ENCODE results near the gene LRRTM4.

- TF ChIP-seq CTCF (IDR thresholded peaks at IDR 0.05) (no peak), USF1 (IDR thresholded peaks at IDR 0.05; ENCODE audit: borderline replicate concordance, low read depth) (no peak), SMC3 (IDR thresholded peaks at IDR 0.05; ENCODE audit: low read depth, low read length) (no peak), EP300 (IDR thresholded peaks at IDR 0.05; ENCODE audit: borderline replicate concordance in 1 of 2, low read depth in 1 of 2, low read length in 1 of 2) (no peak)
- TF ChIP-seq, protein P1, sequence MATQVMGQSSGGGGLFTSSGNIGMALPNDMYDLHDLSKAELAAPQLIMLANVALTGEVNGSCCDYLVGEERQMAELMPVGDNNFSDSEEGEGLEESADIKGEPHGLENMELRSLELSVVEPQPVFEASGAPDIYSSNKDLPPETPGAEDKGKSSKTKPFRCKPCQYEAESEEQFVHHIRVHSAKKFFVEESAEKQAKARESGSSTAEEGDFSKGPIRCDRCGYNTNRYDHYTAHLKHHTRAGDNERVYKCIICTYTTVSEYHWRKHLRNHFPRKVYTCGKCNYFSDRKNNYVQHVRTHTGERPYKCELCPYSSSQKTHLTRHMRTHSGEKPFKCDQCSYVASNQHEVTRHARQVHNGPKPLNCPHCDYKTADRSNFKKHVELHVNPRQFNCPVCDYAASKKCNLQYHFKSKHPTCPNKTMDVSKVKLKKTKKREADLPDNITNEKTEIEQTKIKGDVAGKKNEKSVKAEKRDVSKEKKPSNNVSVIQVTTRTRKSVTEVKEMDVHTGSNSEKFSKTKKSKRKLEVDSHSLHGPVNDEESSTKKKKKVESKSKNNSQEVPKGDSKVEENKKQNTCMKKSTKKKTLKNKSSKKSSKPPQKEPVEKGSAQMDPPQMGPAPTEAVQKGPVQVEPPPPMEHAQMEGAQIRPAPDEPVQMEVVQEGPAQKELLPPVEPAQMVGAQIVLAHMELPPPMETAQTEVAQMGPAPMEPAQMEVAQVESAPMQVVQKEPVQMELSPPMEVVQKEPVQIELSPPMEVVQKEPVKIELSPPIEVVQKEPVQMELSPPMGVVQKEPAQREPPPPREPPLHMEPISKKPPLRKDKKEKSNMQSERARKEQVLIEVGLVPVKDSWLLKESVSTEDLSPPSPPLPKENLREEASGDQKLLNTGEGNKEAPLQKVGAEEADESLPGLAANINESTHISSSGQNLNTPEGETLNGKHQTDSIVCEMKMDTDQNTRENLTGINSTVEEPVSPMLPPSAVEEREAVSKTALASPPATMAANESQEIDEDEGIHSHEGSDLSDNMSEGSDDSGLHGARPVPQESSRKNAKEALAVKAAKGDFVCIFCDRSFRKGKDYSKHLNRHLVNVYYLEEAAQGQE (IDR thresholded peaks at IDR 0.05; ENCODE audit: low read depth, low read length) = no peak
These were observed 420.3 kb downstream of the LRRTM4 start for GRCh38 chr2:77101796-77102452.

All from SK-N-SH (cell line).